OCI-LY7 (cell line): Measurements from ENCODE around the gene MTAP. TPM values are rescaled to one million over a fixed set of nuclear protein-coding genes. Genes with fewer than 3 reads are reported as not detected.

Experiments used
- BruUV-seq: library from RNA; stranded (reverse); fragments of 400-500 nt; replicated peaks from 2 replicates; lab custom pipeline; 2021; lab: Mats Ljungman, UMichigan
- CTCF ChIA-PET: fragments of 300-600 bp; sonication (Branson Sonifier 250); formaldehyde crosslinking; loops from one replicate; lab custom pipeline; 2022; ENCODE audit warnings: antibody characterized with exemption; ENCODE audit not compliant: unreplicated experiment; lab: Charles Lee
- POLR2A ChIA-PET: fragments of 300-600 bp; sonication (Branson Sonifier 250); formaldehyde crosslinking; loops from one replicate; lab custom pipeline; 2022; ENCODE audit warnings: antibody characterized with exemption; lab: Charles Lee
- DNase-seq: peaks from one replicate; pipeline ENCODE4 v3.0.0-alpha.2; 2015; ENCODE audit warnings: low spot score
- H2AFZ ChIP-seq: fragments of 200-600 bp; sonication (generic), shearing (Covaris generic); 2 replicates; pipeline ENCODE4 v1.6.1; 2014; ENCODE audit warnings: mild to moderate bottlenecking, antibody characterized with exemption, low read length, moderate library complexity
- H3K27ac ChIP-seq: fragments of 200-600 bp; sonication (generic); 2 replicates; pipeline ENCODE4 v1.5.1; 2014; ENCODE audit warnings: mixed run types, low read depth, mild to moderate bottlenecking, moderate library complexity, low read length, inconsistent platforms; ENCODE audit not compliant: poor library complexity, severe bottlenecking
- H3K36me3 ChIP-seq: fragments of 200-600 bp; sonication (generic); 2 replicates; pipeline ENCODE4 v1.6.1; 2014; ENCODE audit warnings: mild to moderate bottlenecking, antibody characterized with exemption, low read length, moderate library complexity, mixed read lengths; ENCODE audit not compliant: insufficient read depth
- H3K4me1 ChIP-seq: fragments of 200-600 bp; sonication (generic); 2 replicates; pipeline ENCODE4 v1.5.1; 2014; ENCODE audit warnings: mild to moderate bottlenecking, low read length; ENCODE audit not compliant: insufficient read depth, poor library complexity, severe bottlenecking
- H3K4me2 ChIP-seq: fragments of 200-600 bp; sonication (generic); 2 replicates; pipeline ENCODE4 v1.6.1; 2014; ENCODE audit warnings: mild to moderate bottlenecking, low read length
- H3K4me3 ChIP-seq: fragments of 200-600 bp; sonication (generic); 2 replicates; pipeline ENCODE4 v1.5.1; 2014; ENCODE audit warnings: mild to moderate bottlenecking, low read depth, low read length; ENCODE audit not compliant: poor library complexity, severe bottlenecking
- H3K79me2 ChIP-seq: fragments of 200-600 bp; sonication (generic); 2 replicates; pipeline ENCODE4 v1.6.1; 2016; ENCODE audit warnings: low read depth, mild to moderate bottlenecking, low read length, moderate library complexity, mixed read lengths; ENCODE audit not compliant: insufficient read depth
- H3K9me2 ChIP-seq: fragments of 200-600 bp; sonication (generic); 2 replicates; pipeline ENCODE4 v1.6.1; 2016; ENCODE audit warnings: mild to moderate bottlenecking, low read length, mixed read lengths; ENCODE audit not compliant: insufficient read depth
- H3K9me3 ChIP-seq: fragments of 200-600 bp; sonication (generic); 2 replicates; pipeline ENCODE4 v1.6.1; 2014; ENCODE audit warnings: mild to moderate bottlenecking, mixed run types, low read length, mixed read lengths
- H4K20me1 ChIP-seq: fragments of 200-600 bp; sonication (generic); 2 replicates; pipeline ENCODE4 v1.6.1; 2014; ENCODE audit warnings: mild to moderate bottlenecking, antibody characterized with exemption, low read length, moderate library complexity, mixed read lengths; ENCODE audit not compliant: insufficient read depth
- CTCF ChIP-seq: fragments of 200-600 bp; sonication (generic); conservative IDR thresholded peaks from 2 replicates; pipeline ENCODE4 v1.5.1; 2014; ENCODE audit warnings: mild to moderate bottlenecking, antibody characterized with exemption, low read length, moderate library complexity, mixed read lengths
- EZH2phosphoT487 ChIP-seq: fragments of 200-600 bp; sonication (generic); IDR thresholded peaks from 2 replicates; pipeline ENCODE4 v1.6.1; 2018; ENCODE audit warnings: low read depth, borderline replicate concordance, mild to moderate bottlenecking, mixed run types, antibody characterized with exemption, low read length, moderate library complexity, mixed read lengths
- intact Hi-C: fragments of 100-400 bp; cut with micrococcal nuclease; formaldehyde crosslinking; loops from one replicate; pipeline ENCODE4 v1.10.0; 2022; ENCODE audit not compliant: unreplicated experiment
- total RNA-seq, 2 experiments: library from RNA; depleted of rRNA in 1 of 2; stranded (reverse); fragments of >200 nt in 1 of 2; shearing (Covaris generic) in 1 of 2; gene quantifications; 2 replicates each; pipeline ENCODE4 v1.2.3, GENCODE V29; 2014 to 2022

MTAP gene
- total RNA-seq, 2 experiments from 2014 or later, result 41.6 to 101 TPM

GRCh38 chr9:21762064-21762463 lies 40.4 kb upstream of the MTAP start:
- Histone ChIP-seq H3K4me3 (no peak overlapping the region), H3K9me2 (no peaks in the 10 kb centered on the region), H3K4me1 (no peaks in the 10 kb centered on the region), H3K27ac (no peak overlapping the region), H3K9me3 (no peaks in the 10 kb centered on the region), H3K36me3 (no peaks in the 10 kb centered on the region), H3K4me2 (no peak overlapping the region), H2AFZ (no peak overlapping the region), H4K20me1 (no peaks in the 10 kb centered on the region), H3K79me2 (no peaks in the 10 kb centered on the region)
- POLR2A ChIA-PET, result interaction anchor here (0.6 kb wide), 1 partner anchor 22 kb away, joined by 4 read pairs; no protein-coding TSS in a partner anchor
- intact Hi-C loops, result no loop called here
- BruUV-seq, result no TSS peak
- DNase-seq, result no peak
- CTCF ChIA-PET, result no interaction called here
- TF ChIP-seq CTCF (no peak), EZH2phosphoT487 (no peak)

GRCh38 chr9:21764846-21765245 lies 37.6 kb upstream of the MTAP start:
- Histone ChIP-seq H3K4me2 (no peak overlapping the region), H3K4me1 (no peaks in the 10 kb centered on the region), H3K9me3 (no peaks in the 10 kb centered on the region), H3K27ac (no peak overlapping the region), H3K9me2 (no peaks in the 10 kb centered on the region), H3K79me2 (no peaks in the 10 kb centered on the region), H3K4me3 (no peak overlapping the region), H3K36me3 (no peaks in the 10 kb centered on the region), H4K20me1 (no peaks in the 10 kb centered on the region), H2AFZ (no peak overlapping the region)
- intact Hi-C loops, result no loop called here
- no peak for DNase-seq
- POLR2A ChIA-PET, result interaction anchor here (0.5 kb wide), 1 partner anchor 1225 kb away, joined by 4 read pairs; no protein-coding TSS in a partner anchor
- TF ChIP-seq CTCF (no peak), EZH2phosphoT487 (no peak)
- CTCF ChIA-PET, result no interaction called here
- BruUV-seq, result no TSS peak

- no peaks in the 10 kb centered on the region for H4K20me1 ChIP-seq
- H3K27ac ChIP-seq, result no peak overlapping the region
- CTCF ChIA-PET, result no interaction called here
- no peaks in the 10 kb centered on the region for H3K4me1 ChIP-seq
- no peaks in the 10 kb centered on the region for H3K36me3 ChIP-seq
- no peaks in the 10 kb centered on the region for H3K9me2 ChIP-seq
- H3K4me2 ChIP-seq, result no peak overlapping the region
- DNase-seq, result no peak
- H2AFZ ChIP-seq, result no peak overlapping the region
- H3K79me2 ChIP-seq, result no peaks in the 10 kb centered on the region
- H3K4me3 ChIP-seq, result no peak overlapping the region
- intact Hi-C loops, result no loop called here
- BruUV-seq, result no TSS peak
- TF ChIP-seq EZH2phosphoT487 (no peak), CTCF (no peak)
- POLR2A ChIA-PET, result no interaction called here
- no peaks in the 10 kb centered on the region for H3K9me3 ChIP-seq
These were observed 36.3 kb upstream of the MTAP start for GRCh38 chr9:21766096-21766495.
